GM06990 (cell line): Measurements from ENCODE around the gene THOP1.
A peak's percentile ranks its signal among the peaks of the same experiment; 100 is the strongest.

Source experiments
- DNase-seq: peaks from one replicate; pipeline ENCODE4 v3.0.0-alpha.2; 2011; ENCODE audit not compliant: insufficient read length; ENCODE audit errors: extremely low read depth
- H3K27me3 ChIP-seq: replicated peaks from 2 replicates; pipeline ENCODE4 v1.6.0; 2011; ENCODE audit warnings: low read length; ENCODE audit not compliant: control insufficient read depth, insufficient read depth
- H3K36me3 ChIP-seq: 2 replicates; pipeline ENCODE4 v1.5.1; 2011; ENCODE audit warnings: low read length; ENCODE audit not compliant: control insufficient read depth, insufficient read depth
- H3K4me3 ChIP-seq: replicated peaks from 2 replicates; pipeline ENCODE4 v1.5.1; 2011; ENCODE audit warnings: low read depth, mild to moderate bottlenecking, control low read depth, low read length
- TF ChIP-seq, protein P1 (sequence below): IDR thresholded peaks from 2 replicates; pipeline ENCODE4 v1.5.1; 2011; ENCODE audit warnings: low read length, control low read depth, mild to moderate bottlenecking, inconsistent platforms; ENCODE audit not compliant: insufficient read depth, poor library complexity, severe bottlenecking

Gene THOP1

DNA sequence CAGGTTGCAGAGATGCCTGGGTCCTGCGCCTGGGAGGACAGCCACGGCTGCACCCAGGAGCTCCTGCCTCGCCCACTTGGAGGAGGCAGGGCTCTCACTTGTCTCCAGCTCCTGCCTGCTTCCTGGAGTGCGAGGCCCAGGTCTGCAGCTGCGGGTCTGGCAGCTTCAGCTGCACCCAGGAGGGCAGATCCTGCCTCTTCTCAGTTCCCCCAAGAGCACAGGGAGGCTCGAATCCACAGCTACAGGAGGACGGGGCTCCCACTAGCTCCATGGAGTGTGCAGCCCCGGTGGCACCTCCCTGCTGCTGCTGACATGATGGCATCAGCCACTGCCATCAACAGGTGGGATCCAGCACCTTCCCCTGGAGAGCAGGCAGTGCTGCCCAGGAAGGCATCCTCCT is 38.8 kb downstream of the THOP1 start:
- no peak for DNase-seq
- H3K4me3 ChIP-seq, result no peak overlapping the region
- no peaks in the 10 kb centered on the region for H3K36me3 ChIP-seq
- no peaks in the 10 kb centered on the region for H3K27me3 ChIP-seq
- TF ChIP-seq, protein P1, sequence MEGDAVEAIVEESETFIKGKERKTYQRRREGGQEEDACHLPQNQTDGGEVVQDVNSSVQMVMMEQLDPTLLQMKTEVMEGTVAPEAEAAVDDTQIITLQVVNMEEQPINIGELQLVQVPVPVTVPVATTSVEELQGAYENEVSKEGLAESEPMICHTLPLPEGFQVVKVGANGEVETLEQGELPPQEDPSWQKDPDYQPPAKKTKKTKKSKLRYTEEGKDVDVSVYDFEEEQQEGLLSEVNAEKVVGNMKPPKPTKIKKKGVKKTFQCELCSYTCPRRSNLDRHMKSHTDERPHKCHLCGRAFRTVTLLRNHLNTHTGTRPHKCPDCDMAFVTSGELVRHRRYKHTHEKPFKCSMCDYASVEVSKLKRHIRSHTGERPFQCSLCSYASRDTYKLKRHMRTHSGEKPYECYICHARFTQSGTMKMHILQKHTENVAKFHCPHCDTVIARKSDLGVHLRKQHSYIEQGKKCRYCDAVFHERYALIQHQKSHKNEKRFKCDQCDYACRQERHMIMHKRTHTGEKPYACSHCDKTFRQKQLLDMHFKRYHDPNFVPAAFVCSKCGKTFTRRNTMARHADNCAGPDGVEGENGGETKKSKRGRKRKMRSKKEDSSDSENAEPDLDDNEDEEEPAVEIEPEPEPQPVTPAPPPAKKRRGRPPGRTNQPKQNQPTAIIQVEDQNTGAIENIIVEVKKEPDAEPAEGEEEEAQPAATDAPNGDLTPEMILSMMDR, result no peak

DNA sequence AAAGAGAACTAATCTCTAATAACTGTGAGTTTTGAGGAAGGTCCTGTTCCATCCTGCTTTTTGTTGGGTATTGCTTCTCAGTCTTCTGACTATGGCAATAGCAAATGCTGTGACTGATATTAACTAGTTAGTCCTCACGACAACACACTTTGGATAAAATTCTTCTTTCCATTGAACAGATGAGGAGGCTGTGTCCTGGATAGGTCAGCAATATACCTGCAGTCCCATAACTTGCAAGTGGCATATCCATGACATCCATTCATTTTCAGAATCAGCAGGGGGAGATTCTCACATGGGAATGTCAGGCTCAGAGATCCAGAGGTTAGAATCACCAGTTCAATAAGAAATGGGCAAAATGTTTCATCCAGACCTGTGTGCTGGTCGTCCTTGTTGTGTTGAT is 41.7 kb downstream of the THOP1 start:
- Histone ChIP-seq H3K27me3 (no peaks in the 10 kb centered on the region), H3K36me3 (no peaks in the 10 kb centered on the region), H3K4me3 (no peak overlapping the region)
- TF ChIP-seq, protein P1, result no peak
- DNase-seq, result no peak

DNA sequence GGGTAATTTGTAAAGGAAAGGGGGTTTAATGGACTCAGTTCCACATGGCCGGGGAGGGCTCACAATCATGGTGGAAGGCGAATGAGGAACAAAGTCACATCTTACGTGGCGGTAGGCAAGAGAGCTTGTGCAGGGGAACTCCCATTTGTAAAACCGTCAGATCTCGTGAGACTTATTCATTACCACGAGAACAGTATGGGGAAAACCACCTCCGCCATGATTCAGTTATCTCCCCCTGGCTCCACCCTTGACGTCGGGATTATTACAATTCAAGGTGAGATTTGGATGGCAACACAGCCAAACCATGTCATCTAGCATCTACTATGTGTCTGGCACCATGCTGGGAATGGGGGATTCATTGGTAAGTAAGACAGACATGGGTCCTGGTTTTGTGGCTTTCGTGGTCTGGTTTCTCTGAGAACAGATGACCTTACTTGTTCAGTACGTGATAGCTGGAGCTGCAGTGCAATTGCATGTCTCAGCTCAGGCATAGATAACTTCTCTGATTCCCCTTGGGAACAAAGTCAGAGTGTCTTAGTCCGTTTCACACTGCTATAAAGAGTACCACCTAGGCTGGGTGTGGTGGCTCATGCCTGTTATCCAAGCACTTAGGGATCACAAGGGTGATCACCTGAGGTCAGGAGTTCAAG is 42.7 kb downstream of the THOP1 start:
- Histone ChIP-seq H3K36me3 (no peaks in the 10 kb centered on the region), H3K27me3 (no peaks in the 10 kb centered on the region), H3K4me3 (peak overlapping the region; percentile 31)
- TF ChIP-seq, protein P1, result no peak
- no peak for DNase-seq

DNA sequence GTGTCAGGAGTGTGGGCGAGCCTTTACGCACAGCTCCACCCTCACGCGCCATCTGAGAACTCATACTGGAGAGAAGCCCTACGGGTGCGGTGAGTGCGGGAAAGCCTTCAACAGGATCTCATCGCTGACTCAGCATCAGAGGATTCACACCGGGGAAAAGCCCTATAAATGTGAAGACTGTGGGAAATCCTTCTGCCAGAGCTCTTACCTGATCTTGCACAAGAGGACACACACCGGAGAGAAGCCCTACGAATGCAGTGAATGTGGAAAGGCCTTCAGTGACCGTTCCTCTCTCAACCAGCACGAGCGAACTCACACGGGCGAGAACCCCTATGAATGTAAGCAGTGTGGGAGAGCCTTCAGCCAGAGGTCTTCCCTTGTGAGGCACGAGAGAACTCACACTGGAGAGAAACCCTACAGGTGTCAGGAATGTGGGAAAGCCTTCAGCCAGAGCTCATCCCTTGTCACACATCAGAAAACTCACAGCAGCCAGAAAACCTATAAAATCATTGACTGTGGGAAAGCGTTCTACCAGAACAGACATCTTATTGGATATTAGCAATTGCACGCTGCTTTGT is 49.1 kb downstream of the THOP1 start:
- Histone ChIP-seq H3K27me3 (no peaks in the 10 kb centered on the region), H3K4me3 (no peak overlapping the region), H3K36me3 (no peaks in the 10 kb centered on the region)
- no peak for DNase-seq
- TF ChIP-seq, protein P1, result no peak

DNA sequence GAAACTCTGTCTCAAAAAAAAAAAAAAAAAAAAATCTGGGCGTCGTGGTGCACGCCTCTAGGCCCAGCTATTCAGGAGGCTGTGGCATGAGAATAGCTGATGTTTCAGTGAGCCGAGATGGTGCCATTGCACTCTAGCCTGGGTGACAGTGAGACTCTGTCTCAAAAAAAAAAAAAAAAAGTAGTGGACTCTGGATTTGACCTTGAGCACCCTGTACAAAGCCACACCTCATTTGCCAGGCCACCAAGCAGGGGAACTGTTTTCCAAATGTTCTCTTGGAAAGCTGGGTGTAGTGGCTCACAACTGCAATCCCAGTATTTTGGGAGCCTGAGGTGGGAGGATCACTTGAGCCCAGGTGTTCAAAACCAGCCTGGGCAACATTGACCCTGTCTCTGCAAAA is 52.1 kb downstream of the THOP1 start:
- H3K36me3 ChIP-seq, result no peaks in the 10 kb centered on the region
- no peak overlapping the region for H3K4me3 ChIP-seq
- H3K27me3 ChIP-seq, result no peaks in the 10 kb centered on the region
- TF ChIP-seq, protein P1, result no peak
- DNase-seq, result no peak
